Measurements from ENCODE around the gene CD320.
"Not testable (repeated sequence)": the region's sequence is repeated elsewhere in the genome, so short reads cannot be mapped to it uniquely, and the experiment has no call there.

CD320 gene

DNA sequence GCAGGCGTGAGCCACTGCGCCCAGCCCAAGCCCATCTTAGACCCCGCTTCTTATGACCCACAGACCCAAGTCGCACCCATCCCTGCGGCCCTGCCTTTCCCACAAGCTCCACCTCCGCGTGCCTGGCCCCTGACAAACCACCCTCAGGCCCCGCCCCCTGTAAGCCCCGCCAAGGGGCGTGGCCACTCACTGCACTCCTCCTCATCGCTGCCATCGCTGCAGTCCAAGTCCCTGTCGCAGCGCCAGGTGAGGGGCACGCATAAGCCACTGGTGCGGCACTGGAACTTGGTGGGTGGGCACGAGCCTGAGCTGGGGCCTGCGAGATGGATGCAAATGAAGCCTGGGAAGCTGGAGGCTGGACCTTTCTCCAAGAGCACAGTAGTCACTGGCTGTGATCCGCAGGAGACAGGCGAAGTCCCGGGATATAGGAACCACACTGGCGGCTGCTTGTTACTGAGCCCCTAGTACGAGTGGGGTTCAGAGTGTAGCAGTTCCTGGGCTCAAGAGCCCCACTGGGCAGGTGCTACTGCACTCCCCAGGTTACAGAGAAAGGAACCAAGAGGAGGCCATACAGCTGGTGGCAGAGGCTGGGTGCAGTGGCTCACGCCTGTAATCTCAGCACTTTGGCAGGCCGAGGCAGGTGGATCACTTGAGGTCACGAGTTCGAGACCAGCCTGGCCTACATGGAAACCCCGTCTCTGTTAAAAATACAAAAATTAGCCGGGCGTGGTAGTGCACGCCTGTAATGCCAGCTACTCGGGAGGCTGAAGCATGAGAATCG, 3.1 kb downstream of the CD320 start:
- DNase-seq (ENCODE audit: low read depth), result no peak
- TF ChIP-seq, protein P1, sequence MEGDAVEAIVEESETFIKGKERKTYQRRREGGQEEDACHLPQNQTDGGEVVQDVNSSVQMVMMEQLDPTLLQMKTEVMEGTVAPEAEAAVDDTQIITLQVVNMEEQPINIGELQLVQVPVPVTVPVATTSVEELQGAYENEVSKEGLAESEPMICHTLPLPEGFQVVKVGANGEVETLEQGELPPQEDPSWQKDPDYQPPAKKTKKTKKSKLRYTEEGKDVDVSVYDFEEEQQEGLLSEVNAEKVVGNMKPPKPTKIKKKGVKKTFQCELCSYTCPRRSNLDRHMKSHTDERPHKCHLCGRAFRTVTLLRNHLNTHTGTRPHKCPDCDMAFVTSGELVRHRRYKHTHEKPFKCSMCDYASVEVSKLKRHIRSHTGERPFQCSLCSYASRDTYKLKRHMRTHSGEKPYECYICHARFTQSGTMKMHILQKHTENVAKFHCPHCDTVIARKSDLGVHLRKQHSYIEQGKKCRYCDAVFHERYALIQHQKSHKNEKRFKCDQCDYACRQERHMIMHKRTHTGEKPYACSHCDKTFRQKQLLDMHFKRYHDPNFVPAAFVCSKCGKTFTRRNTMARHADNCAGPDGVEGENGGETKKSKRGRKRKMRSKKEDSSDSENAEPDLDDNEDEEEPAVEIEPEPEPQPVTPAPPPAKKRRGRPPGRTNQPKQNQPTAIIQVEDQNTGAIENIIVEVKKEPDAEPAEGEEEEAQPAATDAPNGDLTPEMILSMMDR (IDR thresholded peaks at IDR 0.05; ENCODE audit: insufficient read depth, low read depth, low read length, missing control alignments), result no peak
- H3K4me3 ChIP-seq (ENCODE audit: low read length), result no peak overlapping the region

DNA sequence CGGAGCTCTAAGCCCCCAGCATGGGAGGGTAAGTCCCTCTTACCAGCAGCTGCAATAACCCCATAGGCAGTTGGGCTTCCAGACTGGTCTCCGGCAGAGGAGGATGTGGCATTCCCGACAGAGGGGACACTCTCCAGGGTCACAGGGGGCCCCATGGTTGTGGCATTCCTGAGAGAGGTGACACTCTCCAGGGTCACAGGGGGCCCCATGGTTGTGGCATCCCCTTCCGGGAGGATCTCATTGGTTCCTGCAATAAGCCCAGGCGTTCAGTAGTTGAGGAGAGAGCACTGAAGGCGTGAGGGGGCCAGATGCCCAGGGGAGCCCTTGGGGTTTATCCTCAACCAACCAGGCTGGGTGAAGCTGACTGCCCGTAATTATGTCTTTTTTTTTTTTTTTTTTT, 5.4 kb downstream of the CD320 start:
- DNase-seq (ENCODE audit: low read depth), result no peak
- H3K4me3 ChIP-seq (ENCODE audit: low read length), result no peak overlapping the region
- TF ChIP-seq, protein P1 (IDR thresholded peaks at IDR 0.05; ENCODE audit: insufficient read depth, low read depth, low read length, missing control alignments), result no peak

- TF ChIP-seq, protein P1 (IDR thresholded peaks at IDR 0.05; ENCODE audit: insufficient read depth, low read depth, low read length, missing control alignments), result no peak
- no peak overlapping the region for H3K4me3 ChIP-seq (ENCODE audit: low read length)
- DNase-seq (ENCODE audit: low read depth), result no peak
These were observed 5.8 kb downstream of the CD320 start for GRCh38 chr19:8302357-8302691.

DNA sequence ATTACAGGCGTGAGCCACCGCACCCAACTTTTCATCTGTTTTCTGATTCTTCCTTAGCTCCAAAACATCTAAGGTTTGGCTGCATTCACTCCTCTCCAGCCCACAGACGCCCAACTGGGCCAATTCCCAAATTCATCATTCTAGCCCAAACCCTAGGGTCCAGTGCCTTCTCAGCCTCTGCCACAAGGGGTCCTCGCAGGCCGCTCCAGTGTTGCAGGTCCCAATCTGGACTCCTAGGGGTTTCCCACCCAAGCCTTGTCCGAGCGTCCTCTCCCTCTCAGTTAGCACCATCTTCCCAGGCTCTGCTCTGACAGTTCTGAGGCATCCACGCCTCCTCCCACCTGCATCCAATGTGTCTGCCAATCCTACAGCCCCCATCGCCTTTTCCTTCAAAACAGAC, 16.8 kb downstream of the CD320 start:
- not testable (repeated sequence) for H3K4me3 ChIP-seq (ENCODE audit: low read length); DNase-seq (ENCODE audit: low read depth)

GRCh38 chr19:8276508-8276907, 31.6 kb downstream of the CD320 start:
- not testable (repeated sequence) for H3K4me3 ChIP-seq (ENCODE audit: low read length); DNase-seq (ENCODE audit: low read depth)

DNA sequence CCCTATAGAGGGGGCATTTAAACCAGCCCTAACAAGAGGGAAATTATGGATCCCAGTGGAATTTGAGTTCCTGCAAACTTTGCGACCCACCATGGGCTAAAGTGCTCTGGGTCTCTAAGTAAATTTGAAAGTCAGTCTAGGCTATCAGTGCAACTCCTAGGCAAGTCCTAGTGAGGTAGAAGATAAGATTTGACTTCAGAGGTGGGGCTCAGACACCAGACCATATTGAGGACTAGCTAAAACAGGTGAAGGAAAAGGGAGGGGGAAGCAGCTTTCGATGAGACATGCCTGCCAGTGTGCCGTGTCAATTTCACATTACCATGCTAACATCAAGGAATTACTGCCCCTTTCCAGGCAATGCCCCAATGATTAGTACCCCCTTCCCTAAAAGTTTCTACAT, 38.4 kb downstream of the CD320 start:
- TF ChIP-seq, protein P1 (IDR thresholded peaks at IDR 0.05; ENCODE audit: insufficient read depth, low read depth, low read length, missing control alignments), result no peak
- no peak overlapping the region for H3K4me3 ChIP-seq (ENCODE audit: low read length)
- DNase-seq (ENCODE audit: low read depth), result no peak

DNA sequence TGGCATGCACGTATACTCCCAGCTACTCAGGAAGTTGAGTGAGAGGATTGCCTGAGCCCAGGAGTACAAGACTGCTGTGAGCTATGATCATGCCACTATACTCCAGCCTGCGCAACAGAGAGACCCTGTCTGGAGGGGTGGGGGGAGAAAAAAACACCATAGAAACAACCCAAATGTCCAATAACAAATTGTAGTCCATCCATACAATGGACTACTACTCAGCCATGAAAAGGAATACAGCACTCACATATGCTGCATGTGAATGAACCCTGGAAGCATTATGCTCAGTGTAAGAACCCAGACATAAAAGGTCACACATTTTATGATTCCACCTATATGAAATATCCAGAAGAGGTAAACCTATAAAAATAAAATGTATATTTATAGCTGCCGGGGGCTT, 42.3 kb downstream of the CD320 start:
- H3K4me3 ChIP-seq (ENCODE audit: low read length), result no peak overlapping the region
- no peak for DNase-seq (ENCODE audit: low read depth)
- TF ChIP-seq, protein P1 (IDR thresholded peaks at IDR 0.05; ENCODE audit: insufficient read depth, low read depth, low read length, missing control alignments), result no peak

DNA sequence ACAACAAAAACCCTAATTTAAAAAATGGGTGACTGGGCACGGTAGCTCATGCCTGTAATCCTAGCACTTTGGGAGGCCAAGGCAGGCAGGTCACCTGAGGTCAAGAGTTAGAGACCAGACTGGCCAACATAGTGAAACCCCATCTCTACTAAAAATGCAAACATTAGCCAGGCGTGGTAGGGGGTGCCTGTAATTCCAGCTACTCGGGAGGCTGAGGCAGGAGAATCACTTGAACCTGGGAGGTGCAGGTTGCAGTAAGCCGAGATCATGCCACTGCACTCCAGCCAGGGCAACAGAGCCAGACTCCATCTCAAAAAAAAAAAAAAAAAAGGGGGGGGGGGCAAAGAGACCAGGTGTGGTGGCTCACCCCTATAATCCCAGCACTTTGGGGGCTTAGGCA, 43.9 kb downstream of the CD320 start:
- H3K4me3 ChIP-seq (ENCODE audit: low read length); DNase-seq (ENCODE audit: low read depth): not testable (repeated sequence)

DNA sequence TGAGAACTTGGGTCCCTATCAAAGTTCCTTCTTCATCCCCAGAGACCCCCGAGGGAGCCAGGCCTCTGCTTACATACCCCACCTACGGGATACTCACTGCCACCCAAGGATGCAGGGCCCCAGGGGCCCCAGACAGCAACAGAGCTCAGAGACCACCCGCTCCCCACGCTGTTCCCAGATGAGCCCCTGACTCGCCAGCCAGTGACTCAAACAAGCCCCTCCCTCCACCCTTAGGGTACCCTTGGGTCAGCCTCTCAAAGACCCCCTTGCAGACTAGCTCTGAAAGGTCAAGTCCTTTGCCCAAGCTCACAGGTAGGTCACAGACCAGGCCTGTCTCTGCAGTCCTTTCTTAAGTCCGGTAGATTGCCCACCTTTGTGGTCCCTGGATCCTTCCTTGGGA, 45.7 kb downstream of the CD320 start:
- no peak overlapping the region for H3K4me3 ChIP-seq (ENCODE audit: low read length)
- TF ChIP-seq, protein P1 (IDR thresholded peaks at IDR 0.05; ENCODE audit: insufficient read depth, low read depth, low read length, missing control alignments), result no peak
- no peak for DNase-seq (ENCODE audit: low read depth)
